ENCODE measurements around the gene PCNX2. TPM values are rescaled to one million over a fixed set of nuclear protein-coding genes. Genes with fewer than 3 reads are reported as not detected.

The PCNX2 gene
- total and polyA plus RNA-seq, 2 of the 8 experiments (the other 6 are each of a cell fraction or from before 2014, with no cell fraction given), result 46.1 to 57.6 TPM

- Histone ChIP-seq H2BK5ac (ENCODE audit: low read depth, low read length) (no peak overlapping the region), H3K27me3 (replicated peaks in 1 of 4; ENCODE audit: control insufficient read depth in 3 of 4, extremely low read depth in 1 of 4, insufficient read depth in 3 of 4, low read length in 3 of 4) (no peaks in the 10 kb centered on the region), H2BK12ac (ENCODE audit: low read depth, low read length) (no peak overlapping the region), H4K91ac (replicated peaks; ENCODE audit: insufficient read length, low read length) (no peak overlapping the region), H4K8ac (ENCODE audit: extremely low read depth, insufficient read depth, low read length) (no peak overlapping the region), H3K56ac (replicated peaks; ENCODE audit: insufficient read length, low read depth, low read length) (no peak overlapping the region), H2AK5ac (ENCODE audit: low read depth, low read length) (no peak overlapping the region), H3K23me2 (ENCODE audit: low read depth, low read length) (no peaks in the 10 kb centered on the region), H3K9ac (replicated peaks in 1 of 4; ENCODE audit: extremely low read depth in 1 of 4, low read depth in 3 of 4, low read length in 3 of 4) (no peak overlapping the region), H3K36me3 (ENCODE audit: control insufficient read depth in 2 of 4, insufficient read depth in 4 of 4, low read length in 3 of 4) (no peaks in the 10 kb centered on the region; a peak in 1 of 8 replicates), H2AFZ (ENCODE audit: low read length) (no peak overlapping the region), H3K4ac (replicated peaks; ENCODE audit: insufficient read length, low read depth, low read length) (no peak overlapping the region), H2BK20ac (ENCODE audit: low read length) (no peak overlapping the region), H3K14ac (ENCODE audit: insufficient read length) (no peak overlapping the region), H3K4me3 (ENCODE audit: extremely low read depth in 1 of 4, insufficient read depth in 2 of 4, low read depth in 3 of 4, low read length in 4 of 4) (no peak overlapping the region), H3K9me3 (ENCODE audit: insufficient read depth in 2 of 2, low read depth in 1 of 2, low read length in 1 of 2) (0 out of 4 replicates have a peak, but pooled peaks cover 0 to 2% of the 10 kb centered on the region in 2 experiments), H2BK15ac (ENCODE audit: low read length) (no peak overlapping the region), H3K4me1 (replicated peaks in 1 of 4; ENCODE audit: control insufficient read depth in 3 of 4, insufficient read depth in 4 of 4, low read length in 3 of 4) (peaks cover 0 to 3% (median 1%) of the 10 kb centered on the region in 4 experiments; a peak in 2 of 7 replicates), H3K79me1 (ENCODE audit: low read depth, low read length) (peaks cover 5% of the 10 kb centered on the region; the same call in 1 of the 2 replicates), H3K4me2 (ENCODE audit: insufficient read depth in 1 of 2, low read depth in 2 of 2, low read length in 2 of 2) (no peak overlapping the region), H3K79me2 (ENCODE audit: control insufficient read depth in 1 of 2, insufficient read depth in 2 of 2, low read length in 2 of 2) (peaks cover 2 to 95% of the 10 kb centered on the region in 2 experiments; a peak in 2 of 4 replicates), H3K27ac (ENCODE audit: low read depth, low read length) (0 out of 2 replicates have a peak overlapping the region, but pooled peaks have one; percentile 17), H3K18ac (ENCODE audit: extremely low read depth, low read length) (no peak overlapping the region), H3K23ac (ENCODE audit: insufficient read length) (no peak overlapping the region), H2BK120ac (replicated peaks; ENCODE audit: low read depth, low read length) (no peak overlapping the region), H4K5ac (ENCODE audit: insufficient read length, low read depth, low read length) (no peak overlapping the region), H4K20me1 (replicated peaks in 1 of 2; ENCODE audit: control insufficient read depth in 1 of 2, insufficient read depth in 2 of 2, low read length in 2 of 2) (peaks cover 4 to 8% of the 10 kb centered on the region in 2 experiments)
- DNase-seq (ENCODE audit: low read depth in 1 of 2, low spot score in 2 of 2) (no peak), FAIRE-seq (no peak)
- 87% methylated on average over 1 of the region's 1 CpG; no CpG with 5 or more reads in 1 of the 2 experiments for WGBS, 2 experiments (ENCODE audit: extremely low coverage in 1 of 2, insufficient coverage in 1 of 2, insufficient read length in 1 of 2, insufficient replicate concordance in 2 of 2, low coverage in 1 of 2, low lambda C conversion rate in 2 of 2, missing lambda C conversion rate in 1 of 2)
- CTCF ChIA-PET (ENCODE audit: partially characterized antibody), result no interaction called here
- POLR2A ChIA-PET (ENCODE audit: partially characterized antibody), result no interaction called here
- TF ChIP-seq JUND (IDR thresholded peaks at IDR 0.05; ENCODE audit: low read length) (no peak), KDM5A (IDR thresholded peaks at IDR 0.05; ENCODE audit: low read length) (no peak), ATF3 (IDR thresholded peaks at IDR 0.05; ENCODE audit: insufficient read depth, low read depth, low read length) (no peak), MAX (IDR thresholded peaks at IDR 0.05) (no peak), TBP (IDR thresholded peaks at IDR 0.05; ENCODE audit: low read depth, low read length) (no peak), FOSL1 (IDR thresholded peaks at IDR 0.05; ENCODE audit: insufficient read depth, low read depth, low read length) (no peak), PHF8 (conservative IDR thresholded peaks at IDR 0.05; ENCODE audit: low read depth, low read length) (no peak), CTBP2 (IDR thresholded peaks at IDR 0.05; ENCODE audit: borderline replicate concordance, insufficient read depth, insufficient read length, low read length) (no peak), CEBPB (IDR thresholded peaks at IDR 0.05; ENCODE audit: low read depth, low read length) (no peak), CHD2 (IDR thresholded peaks at IDR 0.05; ENCODE audit: low read length) (no peak), JUN (IDR thresholded peaks at IDR 0.05; ENCODE audit: low read depth, low read length) (no peak), MAFK (IDR thresholded peaks at IDR 0.05; ENCODE audit: low read depth, low read length) (no peak), SRF (IDR thresholded peaks at IDR 0.05; ENCODE audit: low read depth, low read length) (no peak)
These were observed 16.9 kb downstream of the PCNX2 start for GRCh38 chr1:233278631-233279030.
